Esophagus squamous epithelium (tissue), 5 donors: Measurements from ENCODE around the gene WDR77. TPM values are rescaled to one million over a fixed set of nuclear protein-coding genes. Genes with fewer than 3 reads are reported as not detected.

Source experiments
- DNase-seq: peaks from one replicate; lab custom pipeline; 2025; lab: John Stamatoyannopoulos, UW
- H3K27ac ChIP-seq, 4 donors: fragments of 200-600 bp; sonication (generic); one replicate each; pipeline ENCODE4 v1.5.1; 2016 to 2019; ENCODE audit warnings: mild to moderate bottlenecking in 1 of 4
- H3K27me3 ChIP-seq, 4 donors: fragments of 200-600 bp; sonication (generic); 1 replicate in 3 of 4; 2 replicates in 1 of 4; pipeline versions ENCODE4 v1.5.1 to v1.6.0; 2017 to 2021; ENCODE audit warnings: antibody characterized with exemption in 1 of 4
- H3K36me3 ChIP-seq, 3 donors: fragments of 200-600 bp; sonication (generic); one replicate each; pipeline ENCODE4 v1.5.1; 2016 to 2019
- H3K4me1 ChIP-seq, 3 donors: fragments of 200-600 bp; sonication (generic); one replicate each; pipeline ENCODE4 v1.5.1; 2017 to 2019
- H3K4me3 ChIP-seq, 4 donors: fragments of 200-600 bp; sonication (generic); 1 replicate in 3 of 4; 2 replicates in 1 of 4; pipeline ENCODE4 v1.5.1; 2016 to 2019; ENCODE audit warnings: mild to moderate bottlenecking in 2 of 4, moderate library complexity in 1 of 4
- H3K9me3 ChIP-seq, 3 donors: fragments of 200-600 bp; sonication (generic); one replicate each; pipeline ENCODE4 v1.5.1; 2016 to 2019
- POLR2A ChIP-seq, 4 donors: fragments of 450-650 bp; IDR thresholded peaks; one replicate each; pipeline ENCODE4 v1.6.1; 2017; ENCODE audit warnings: antibody characterized with exemption in 4 of 4, mild to moderate bottlenecking in 4 of 4, moderate library complexity in 3 of 4
- WGBS, 2 donors: methylation state at CpG; one replicate each; pipeline ENCODE4 v1.1.5; 2018; 5-methylcytosine and 5-hydroxymethylcytosine counted together
- intact Hi-C: fragments of 100-400 bp; cut with DNase I; formaldehyde crosslinking; loops from one replicate; pipeline ENCODE4 v1.15.0; 2022
- total RNA-seq, 4 donors: library from RNA; depleted of rRNA; stranded (reverse); fragments of >200 nt; gene quantifications; one replicate each; pipeline ENCODE4 v1.1.0, GENCODE V29; 2016
- TF ChIP-seq, protein P1 (sequence below), 6 experiments: fragments of 450-650 bp in 4 of 6; fragments of 200-600 bp in 2 of 6; sonication (generic) in 2 of 6; IDR thresholded peaks; one replicate each; pipeline ENCODE4 v1.5.1; 2016 to 2019; ENCODE audit warnings: antibody characterized with exemption in 6 of 6, mild to moderate bottlenecking in 4 of 6, moderate library complexity in 4 of 6
- donor health status: DM: yes; HTN: yes; CAD: no.

The WDR77 gene
- total RNA-seq, 4 donors from 2014 or later, result 28.7 to 44.3 (median 38.7) TPM

DNA sequence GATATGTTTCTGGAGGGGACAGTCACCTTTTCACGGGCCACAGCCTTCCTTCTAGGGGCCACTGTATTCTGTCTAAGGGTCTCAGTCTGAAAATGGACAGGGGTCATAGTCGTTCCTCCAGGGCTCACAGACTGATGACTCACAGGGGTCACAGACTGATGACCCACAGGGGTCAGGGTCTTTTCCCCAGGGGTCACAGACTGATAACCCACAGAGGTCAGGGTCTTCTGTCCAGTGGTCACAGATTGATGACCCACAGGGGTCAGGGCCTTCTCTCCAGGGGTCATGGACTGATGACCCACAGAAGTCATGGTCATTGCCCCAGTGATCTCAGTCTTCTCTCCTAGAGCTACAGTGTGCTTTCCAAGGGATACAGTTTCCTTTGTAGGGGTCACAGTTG is 34.3 kb downstream of the WDR77 start:
- 61% methylated on average over 2 of the region's 2 CpGs; no CpG with 5 or more reads in 1 of the 2 donors for WGBS, 2 donors
- Histone ChIP-seq H3K9me3 (no peaks in the 10 kb centered on the region), H3K36me3 (peaks cover 0 to 6% (median 0%) of the 10 kb centered on the region in 3 donors), H3K4me1 (no peaks in the 10 kb centered on the region), H3K4me3 (no peak overlapping the region), H3K27me3 (no peaks in the 10 kb centered on the region), H3K27ac (no peak overlapping the region)
- intact Hi-C loops, result no loop called here
- TF ChIP-seq, protein P1, sequence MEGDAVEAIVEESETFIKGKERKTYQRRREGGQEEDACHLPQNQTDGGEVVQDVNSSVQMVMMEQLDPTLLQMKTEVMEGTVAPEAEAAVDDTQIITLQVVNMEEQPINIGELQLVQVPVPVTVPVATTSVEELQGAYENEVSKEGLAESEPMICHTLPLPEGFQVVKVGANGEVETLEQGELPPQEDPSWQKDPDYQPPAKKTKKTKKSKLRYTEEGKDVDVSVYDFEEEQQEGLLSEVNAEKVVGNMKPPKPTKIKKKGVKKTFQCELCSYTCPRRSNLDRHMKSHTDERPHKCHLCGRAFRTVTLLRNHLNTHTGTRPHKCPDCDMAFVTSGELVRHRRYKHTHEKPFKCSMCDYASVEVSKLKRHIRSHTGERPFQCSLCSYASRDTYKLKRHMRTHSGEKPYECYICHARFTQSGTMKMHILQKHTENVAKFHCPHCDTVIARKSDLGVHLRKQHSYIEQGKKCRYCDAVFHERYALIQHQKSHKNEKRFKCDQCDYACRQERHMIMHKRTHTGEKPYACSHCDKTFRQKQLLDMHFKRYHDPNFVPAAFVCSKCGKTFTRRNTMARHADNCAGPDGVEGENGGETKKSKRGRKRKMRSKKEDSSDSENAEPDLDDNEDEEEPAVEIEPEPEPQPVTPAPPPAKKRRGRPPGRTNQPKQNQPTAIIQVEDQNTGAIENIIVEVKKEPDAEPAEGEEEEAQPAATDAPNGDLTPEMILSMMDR (IDR thresholded peaks at IDR 0.05), result no peak
- TF ChIP-seq POLR2A (IDR thresholded peaks at IDR 0.05), result no peak
- DNase-seq, result no peak

- Histone ChIP-seq H3K27me3 (no peaks in the 10 kb centered on the region), H3K4me3 (no peak overlapping the region), H3K27ac (no peak overlapping the region), H3K4me1 (no peaks in the 10 kb centered on the region), H3K9me3 (no peaks in the 10 kb centered on the region), H3K36me3 (peaks cover 0 to 6% (median 0%) of the 10 kb centered on the region in 3 donors)
- TF ChIP-seq POLR2A (IDR thresholded peaks at IDR 0.05), result no peak
- TF ChIP-seq, protein P1 (IDR thresholded peaks at IDR 0.05), result no peak
- DNase-seq, result no peak
- intact Hi-C loops, result no loop called here
- 78 to 83% methylated on average over 2 of the region's 2 CpGs for WGBS, 2 donors
These were observed 36.2 kb downstream of the WDR77 start for GRCh38 chr1:111412839-111413238.

- intact Hi-C loops, result no loop called here
These were observed 41.8 kb downstream of the WDR77 start for GRCh38 chr1:111407301-111407700.

GRCh38 chr1:111406321-111406768 is 42.7 kb downstream of the WDR77 start:
- no peaks in the 10 kb centered on the region for H3K9me3 ChIP-seq
- H3K36me3 ChIP-seq, result no peaks in the 10 kb centered on the region
- H3K27ac ChIP-seq, result no peak overlapping the region
- H3K4me1 ChIP-seq, result peaks cover 0 to 7% (median 0%) of the 10 kb centered on the region in 3 donors
- intact Hi-C loops, result no loop called here
- TF ChIP-seq, protein P1 (IDR thresholded peaks at IDR 0.05), result no peak
- no peak for TF ChIP-seq POLR2A (IDR thresholded peaks at IDR 0.05)
- H3K27me3 ChIP-seq, result peaks cover 0 to 30% (median 0%) of the 10 kb centered on the region in 4 donors
- 0% methylated on average over 2 of the region's 2 CpGs for WGBS, 2 donors
- H3K4me3 ChIP-seq, result no peak overlapping the region
- no peak for DNase-seq

More at GRCh38 chr1:111407301-111407700, 41.8 kb downstream of the WDR77 start:
- no peak overlapping the region for H3K27ac ChIP-seq
- TF ChIP-seq, protein P1 (IDR thresholded peaks at IDR 0.05), result no peak
- no peak for TF ChIP-seq POLR2A (IDR thresholded peaks at IDR 0.05)
- 67 to 68% methylated on average over 6 of the region's 6 CpGs for WGBS, 2 donors
- no peaks in the 10 kb centered on the region for H3K9me3 ChIP-seq
- H3K36me3 ChIP-seq, result no peaks in the 10 kb centered on the region
- peaks cover 0 to 7% (median 0%) of the 10 kb centered on the region in 3 donors for H3K4me1 ChIP-seq
- H3K27me3 ChIP-seq, result peaks cover 0 to 21% (median 0%) of the 10 kb centered on the region in 4 donors
- no peak for DNase-seq
- H3K4me3 ChIP-seq, result no peak overlapping the region

DNA sequence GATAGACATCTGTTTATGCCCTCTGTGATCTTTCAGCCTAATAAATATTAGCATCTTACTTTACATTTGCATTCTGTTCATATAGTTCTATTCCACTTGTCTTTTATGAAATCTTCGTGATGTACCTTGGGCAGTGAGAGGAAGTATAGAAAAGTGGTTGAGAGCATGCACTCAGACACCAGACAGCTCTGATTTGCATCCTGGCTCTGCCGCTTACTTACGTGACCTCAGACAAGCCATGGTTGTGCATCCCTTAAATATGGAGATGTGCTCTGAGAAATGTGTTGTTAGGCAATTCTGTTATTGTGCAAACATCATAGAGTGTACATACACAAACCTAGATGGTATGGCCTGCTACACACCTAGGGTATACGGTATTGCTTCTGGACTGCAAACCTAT is 44.5 kb downstream of the WDR77 start:
- peaks cover 0 to 7% (median 0%) of the 10 kb centered on the region in 3 donors for H3K4me1 ChIP-seq
- H3K27me3 ChIP-seq, result peaks cover 0 to 43% (median 0%) of the 10 kb centered on the region in 4 donors
- H3K27ac ChIP-seq, result no peak overlapping the region
- H3K36me3 ChIP-seq, result no peaks in the 10 kb centered on the region
- no peak overlapping the region for H3K4me3 ChIP-seq
- 67 to 87% methylated on average over 4 of the region's 4 CpGs for WGBS, 2 donors
- TF ChIP-seq, protein P1 (IDR thresholded peaks at IDR 0.05), result no peak
- no peak for TF ChIP-seq POLR2A (IDR thresholded peaks at IDR 0.05)
- H3K9me3 ChIP-seq, result no peaks in the 10 kb centered on the region
- DNase-seq, result no peak
- intact Hi-C loops, result no loop called here
